Mesenchymal stem cell (in vitro differentiated cells and primary cell): ENCODE measurements around the gene STS.
A peak's percentile ranks its signal among the peaks of the same experiment; 100 is the strongest.

Experiments
- DNase-seq: peaks from one replicate; pipeline ENCODE4 v3.0.0-alpha.2; 2013
- H2AFZ ChIP-seq: one replicate; pipeline ENCODE4 v1.6.1; 2013; ENCODE audit warnings: low read depth, mild to moderate bottlenecking, control low read depth, inconsistent platforms, low read length, moderate library complexity
- H2AK5ac ChIP-seq: 2 replicates; pipeline ENCODE4 v1.6.1; 2013; ENCODE audit warnings: low read length, moderate library complexity, mild to moderate bottlenecking, inconsistent platforms; ENCODE audit not compliant: severe bottlenecking
- H2BK120ac ChIP-seq: one replicate; pipeline ENCODE4 v1.6.1; 2013; ENCODE audit warnings: low read depth, mild to moderate bottlenecking, inconsistent platforms, low read length, moderate library complexity
- H2BK12ac ChIP-seq, 2 experiments: one replicate each; pipeline ENCODE4 v1.6.1; 2013; ENCODE audit warnings: inconsistent platforms in 2 of 2, low read length in 2 of 2, mild to moderate bottlenecking in 2 of 2, moderate library complexity in 2 of 2, control low read depth in 1 of 2
- H2BK15ac ChIP-seq: one replicate; pipeline ENCODE4 v1.6.1; 2013; ENCODE audit warnings: mild to moderate bottlenecking, low read depth, inconsistent platforms; ENCODE audit not compliant: poor library complexity, severe bottlenecking
- H2BK5ac ChIP-seq: 2 replicates; pipeline ENCODE4 v1.6.1; 2013; ENCODE audit warnings: low read depth, mild to moderate bottlenecking, low read length, control low read depth, inconsistent platforms; ENCODE audit not compliant: poor library complexity, severe bottlenecking
- H3K14ac ChIP-seq, 2 experiments: one replicate each; pipeline ENCODE4 v1.6.1; 2013; ENCODE audit warnings: inconsistent platforms in 2 of 2, low read length in 2 of 2, control low read depth in 1 of 2, mild to moderate bottlenecking in 1 of 2, moderate library complexity in 1 of 2
- H3K18ac ChIP-seq, 2 experiments: one replicate each; pipeline ENCODE4 v1.6.1; 2013; ENCODE audit warnings: inconsistent platforms in 2 of 2, low read length in 2 of 2, control low read depth in 1 of 2, low read depth in 1 of 2, mild to moderate bottlenecking in 1 of 2
- H3K23ac ChIP-seq, 2 experiments: one replicate each; pipeline ENCODE4 v1.6.1; 2013; ENCODE audit warnings: inconsistent platforms in 2 of 2, low read length in 2 of 2, mild to moderate bottlenecking in 2 of 2, moderate library complexity in 2 of 2, control low read depth in 1 of 2
- H3K27ac ChIP-seq: 2 replicates; pipeline ENCODE4 v1.5.1; 2013; ENCODE audit warnings: mild to moderate bottlenecking, moderate library complexity, low read length, control low read depth, inconsistent platforms; ENCODE audit not compliant: poor library complexity, severe bottlenecking
- H3K27me3 ChIP-seq, 2 experiments: 2 replicates each; pipeline versions ENCODE4 v1.6.1 to v1.7.0; 2013; ENCODE audit warnings: low read length in 2 of 2, mild to moderate bottlenecking in 2 of 2, moderate library complexity in 2 of 2, control low read depth in 1 of 2, inconsistent platforms in 1 of 2; ENCODE audit not compliant: control insufficient read depth in 1 of 2, insufficient read depth in 1 of 2
- H3K36me3 ChIP-seq, 2 experiments: 2 replicates each; pipeline versions ENCODE4 v1.6.1 to v1.7.0; 2013; ENCODE audit warnings: low read length in 2 of 2, control low read depth in 1 of 2, inconsistent platforms in 1 of 2, low read depth in 1 of 2, mild to moderate bottlenecking in 1 of 2; ENCODE audit not compliant: insufficient read depth in 2 of 2, control insufficient read depth in 1 of 2
- H3K4ac ChIP-seq, 2 experiments: one replicate each; pipeline ENCODE4 v1.6.1; 2013; ENCODE audit warnings: inconsistent platforms in 2 of 2, low read length in 2 of 2, mild to moderate bottlenecking in 2 of 2, moderate library complexity in 2 of 2, control low read depth in 1 of 2, low read depth in 1 of 2
- H3K4me1 ChIP-seq: 2 replicates; pipeline ENCODE4 v1.6.1; 2013; ENCODE audit warnings: low read depth, low read length, control low read depth; ENCODE audit not compliant: control insufficient read depth, insufficient read depth
- H3K4me2 ChIP-seq: 2 replicates; pipeline ENCODE4 v1.6.1; 2013; ENCODE audit warnings: low read length, mild to moderate bottlenecking, inconsistent platforms; ENCODE audit not compliant: poor library complexity, severe bottlenecking
- H3K4me3 ChIP-seq, 2 experiments: 2 replicates each; pipeline versions ENCODE4 v1.5.1 to v1.7.0; 2013; ENCODE audit warnings: low read length in 2 of 2, mild to moderate bottlenecking in 2 of 2, control low read depth in 1 of 2, low read depth in 1 of 2; ENCODE audit not compliant: insufficient read depth in 1 of 2
- H3K79me1 ChIP-seq: replicated peaks from 2 replicates; pipeline ENCODE4 v1.6.1; 2013; ENCODE audit warnings: mild to moderate bottlenecking, control low read depth, low read length, inconsistent platforms; ENCODE audit not compliant: poor library complexity, severe bottlenecking
- H3K9ac ChIP-seq: 2 replicates; pipeline ENCODE4 v1.7.0; 2013; ENCODE audit warnings: mild to moderate bottlenecking, low read length, moderate library complexity
- H3K9me3 ChIP-seq: 2 replicates; pipeline ENCODE4 v1.7.0; 2013; ENCODE audit warnings: mild to moderate bottlenecking, low read length; ENCODE audit not compliant: control insufficient read depth
- H4K8ac ChIP-seq: one replicate; pipeline ENCODE4 v1.6.1; 2013; ENCODE audit warnings: inconsistent platforms, mild to moderate bottlenecking, low read length, moderate library complexity
- H4K91ac ChIP-seq: one replicate; pipeline ENCODE4 v1.6.1; 2013; ENCODE audit warnings: mild to moderate bottlenecking, low read length, inconsistent platforms
- WGBS: methylation state at CpG from one replicate; pipeline ENCODE4 v1.1.7; 2013; ENCODE audit warnings: mixed read lengths; 5-methylcytosine and 5-hydroxymethylcytosine counted together

Gene STS

DNA sequence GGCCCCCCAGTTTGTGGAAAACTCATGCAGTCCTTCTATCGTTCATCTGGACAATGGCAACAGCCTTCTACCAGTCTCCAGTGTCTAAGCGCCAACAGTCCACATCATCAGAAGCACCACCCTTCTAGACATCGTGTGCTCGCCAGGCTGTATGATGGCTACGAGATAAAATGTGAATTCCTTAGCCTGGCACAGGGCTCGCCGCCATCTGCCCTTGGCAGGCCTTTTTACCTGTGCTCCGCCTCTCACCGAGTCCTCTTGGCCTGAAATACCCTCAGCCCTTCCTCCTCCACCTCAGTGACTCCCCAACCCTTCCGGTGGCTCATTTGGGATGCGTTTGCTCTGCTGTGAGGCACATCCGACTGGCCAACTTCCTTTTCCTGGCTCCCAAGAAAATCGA lies 15.9 kb upstream of the STS start:
- H3K79me1 ChIP-seq: peaks cover 12% of the 10 kb centered on the region
- H3K27ac ChIP-seq: no peak overlapping the region
- H2BK5ac ChIP-seq: no peak overlapping the region
- no peak for DNase-seq
- H2BK120ac ChIP-seq: no peak overlapping the region
- H3K9ac ChIP-seq: no peak overlapping the region
- no peak overlapping the region for H3K4ac ChIP-seq
- no peak overlapping the region for H2AFZ ChIP-seq
- no peak overlapping the region for H3K18ac ChIP-seq
- H3K27me3 ChIP-seq: no peaks in the 10 kb centered on the region
- H3K23ac ChIP-seq: no peak overlapping the region
- H3K9me3 ChIP-seq: no peaks in the 10 kb centered on the region
- H3K4me1 ChIP-seq: peaks cover 6% of the 10 kb centered on the region
- H2BK12ac ChIP-seq: no peak overlapping the region
- H2BK15ac ChIP-seq: no peak overlapping the region
- H3K4me2 ChIP-seq: no peak overlapping the region
- H3K4me3 ChIP-seq: no peak overlapping the region
- H4K8ac ChIP-seq: no peak overlapping the region
- no peak overlapping the region for H4K91ac ChIP-seq
- H3K14ac ChIP-seq: no peak overlapping the region
- H3K36me3 ChIP-seq: peaks cover 0 to 4% of the 10 kb centered on the region in 2 experiments
- WGBS: 97% methylated on average over 9 of the region's 13 CpGs
- H2AK5ac ChIP-seq: no peak overlapping the region

GRCh38 chrX:7132335-7133049 lies 15.0 kb upstream of the STS start:
- no peak overlapping the region for H2BK15ac ChIP-seq
- 100% methylated on average over 2 of the region's 3 CpGs for WGBS

DNA sequence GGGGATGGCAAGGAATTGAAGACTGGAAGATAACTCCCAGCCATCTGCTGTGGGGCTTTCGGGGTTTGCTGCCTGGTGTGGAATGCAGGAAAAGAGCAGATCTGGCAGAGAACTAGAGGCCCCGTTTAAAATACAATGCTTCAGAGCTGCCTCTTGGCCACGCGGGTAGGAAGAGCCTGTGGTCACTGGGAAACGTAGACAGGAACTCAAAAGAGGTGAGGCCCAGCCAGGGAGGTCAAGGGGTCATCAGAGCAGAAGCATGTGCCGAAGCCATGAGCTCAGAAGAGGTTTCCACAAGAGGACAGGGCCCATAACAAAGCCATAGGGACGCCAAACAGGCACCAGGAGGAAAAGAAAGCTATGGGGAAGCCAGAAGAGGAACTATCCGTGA lies 14.5 kb upstream of the STS start:
- Histone ChIP-seq H2AK5ac (no peak overlapping the region), H3K4me2 (no peak overlapping the region)

More at GRCh38 chrX:7132335-7133049, 15.0 kb upstream of the STS start:
- no peak overlapping the region for H3K14ac ChIP-seq
- H4K8ac ChIP-seq: no peak overlapping the region
- H3K27ac ChIP-seq: peak overlapping the region; percentile 38
- H3K79me1 ChIP-seq: peaks cover 12% of the 10 kb centered on the region
- DNase-seq: peak; percentile 63
- H2AK5ac ChIP-seq: no peak overlapping the region
- peaks cover 6% of the 10 kb centered on the region for H3K4me1 ChIP-seq
- H2BK12ac ChIP-seq: no peak overlapping the region
- no peak overlapping the region for H3K4ac ChIP-seq
- peaks cover 0 to 4% of the 10 kb centered on the region in 2 experiments for H3K36me3 ChIP-seq
- no peak overlapping the region for H3K4me3 ChIP-seq
- H4K91ac ChIP-seq: no peak overlapping the region
- H3K23ac ChIP-seq: no peak overlapping the region
- no peak overlapping the region for H2BK120ac ChIP-seq
- no peaks in the 10 kb centered on the region for H3K27me3 ChIP-seq
- peak overlapping the region; percentile 26 for H3K9ac ChIP-seq
- H3K18ac ChIP-seq: peak overlapping the region in 1 of 2 experiments; percentile 24
- H3K4me2 ChIP-seq: no peak overlapping the region
- no peaks in the 10 kb centered on the region for H3K9me3 ChIP-seq
- H2AFZ ChIP-seq: no peak overlapping the region
- no peak overlapping the region for H2BK5ac ChIP-seq

GRCh38 chrX:7134981-7135380 lies 12.5 kb upstream of the STS start:
- Histone ChIP-seq H3K27ac (no peak overlapping the region), H2AK5ac (no peak overlapping the region), H3K9ac (no peak overlapping the region), H3K14ac (no peak overlapping the region), H3K4me2 (no peak overlapping the region), H3K79me1 (peaks cover 7% of the 10 kb centered on the region), H4K8ac (peak overlapping the region; percentile 69), H2BK15ac (no peak overlapping the region), H3K4me1 (peaks cover 11% of the 10 kb centered on the region), H3K36me3 (peaks cover 0 to 4% of the 10 kb centered on the region in 2 experiments), H2BK12ac (no peak overlapping the region), H2BK5ac (no peak overlapping the region), H3K27me3 (no peaks in the 10 kb centered on the region), H3K4ac (no peak overlapping the region), H4K91ac (no peak overlapping the region), H3K4me3 (no peak overlapping the region), H2AFZ (no peak overlapping the region), H2BK120ac (no peak overlapping the region), H3K23ac (no peak overlapping the region), H3K9me3 (no peaks in the 10 kb centered on the region), H3K18ac (no peak overlapping the region)
- DNase-seq: no peak
- 100% methylated on average over 2 of the region's 2 CpGs for WGBS

More for the DNA sequence above, 14.5 kb upstream of the STS start:
- Histone ChIP-seq H3K79me1 (peaks cover 12% of the 10 kb centered on the region), H3K4me1 (peaks cover 6% of the 10 kb centered on the region), H2BK15ac (no peak overlapping the region), H4K8ac (peak overlapping the region; percentile 49), H2BK12ac (peak overlapping the region in 1 of 2 experiments; percentile 54), H3K9me3 (no peaks in the 10 kb centered on the region), H3K4me3 (no peak overlapping the region), H2AFZ (no peak overlapping the region), H3K27ac (peak overlapping the region; percentile 38), H4K91ac (peak overlapping the region; percentile 39), H2BK120ac (no peak overlapping the region), H2BK5ac (no peak overlapping the region), H3K9ac (peak overlapping the region; percentile 26), H3K18ac (peak overlapping the region; percentile 52 to 62), H3K23ac (no peak overlapping the region), H3K4ac (peak overlapping the region in 1 of 2 experiments; percentile 61), H3K14ac (no peak overlapping the region), H3K27me3 (no peaks in the 10 kb centered on the region), H3K36me3 (peaks cover 0 to 4% of the 10 kb centered on the region in 2 experiments)
- 17% methylated on average over 8 of the region's 8 CpGs for WGBS
- DNase-seq: no peak
